OCI-LY1 (cell line): ENCODE measurements around the gene CSF3R.

ENCODE experiments used
- EZH2 ChIP-seq: fragments of 200-600 bp; sonication (generic), shearing (Covaris generic); IDR thresholded peaks from 2 replicates; pipeline ENCODE4 v1.8.0; 2017; ENCODE audit warnings: borderline replicate concordance, mixed run types, mild to moderate bottlenecking, antibody characterized with exemption, low read length, moderate library complexity, mixed read lengths
- TF ChIP-seq, protein P1 (sequence below): fragments of 200-600 bp; sonication (generic), shearing (Covaris generic); IDR thresholded peaks from 2 replicates; pipeline ENCODE4 v1.5.1; 2017; ENCODE audit warnings: mild to moderate bottlenecking, antibody characterized with exemption, low read length, moderate library complexity, mixed read lengths

DNA sequence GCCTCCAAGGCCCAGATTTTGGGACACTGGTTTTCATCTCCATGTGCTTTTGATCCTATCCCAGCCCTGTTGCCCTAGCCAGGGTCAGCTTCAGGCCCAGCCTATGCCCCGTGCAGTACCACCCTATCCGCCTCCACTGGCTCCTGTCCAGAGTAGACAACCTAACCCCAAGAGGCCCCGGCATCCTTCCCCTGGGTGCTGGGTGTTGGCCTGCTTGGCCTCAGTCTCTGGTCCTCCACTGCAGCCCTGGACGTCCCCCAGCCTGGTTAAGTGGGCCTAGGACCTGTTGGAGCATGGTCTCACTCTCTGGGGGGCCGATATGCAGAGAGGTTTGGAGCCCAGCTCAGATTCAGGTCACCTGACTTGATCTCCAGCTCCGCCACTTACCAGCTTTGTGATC is 1.6 kb downstream of the CSF3R start:
- TF ChIP-seq, protein P1, sequence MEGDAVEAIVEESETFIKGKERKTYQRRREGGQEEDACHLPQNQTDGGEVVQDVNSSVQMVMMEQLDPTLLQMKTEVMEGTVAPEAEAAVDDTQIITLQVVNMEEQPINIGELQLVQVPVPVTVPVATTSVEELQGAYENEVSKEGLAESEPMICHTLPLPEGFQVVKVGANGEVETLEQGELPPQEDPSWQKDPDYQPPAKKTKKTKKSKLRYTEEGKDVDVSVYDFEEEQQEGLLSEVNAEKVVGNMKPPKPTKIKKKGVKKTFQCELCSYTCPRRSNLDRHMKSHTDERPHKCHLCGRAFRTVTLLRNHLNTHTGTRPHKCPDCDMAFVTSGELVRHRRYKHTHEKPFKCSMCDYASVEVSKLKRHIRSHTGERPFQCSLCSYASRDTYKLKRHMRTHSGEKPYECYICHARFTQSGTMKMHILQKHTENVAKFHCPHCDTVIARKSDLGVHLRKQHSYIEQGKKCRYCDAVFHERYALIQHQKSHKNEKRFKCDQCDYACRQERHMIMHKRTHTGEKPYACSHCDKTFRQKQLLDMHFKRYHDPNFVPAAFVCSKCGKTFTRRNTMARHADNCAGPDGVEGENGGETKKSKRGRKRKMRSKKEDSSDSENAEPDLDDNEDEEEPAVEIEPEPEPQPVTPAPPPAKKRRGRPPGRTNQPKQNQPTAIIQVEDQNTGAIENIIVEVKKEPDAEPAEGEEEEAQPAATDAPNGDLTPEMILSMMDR, result no peak
- no peak for TF ChIP-seq EZH2
